Gastroesophageal sphincter (tissue), 3 donors: ENCODE results near the gene CEP55.

ENCODE experiments used
- CTCF ChIP-seq, 4 experiments: fragments of 200-600 bp in 2 of 4; fragments of 450-650 bp in 2 of 4; sonication (generic) in 1 of 4; IDR thresholded peaks; one replicate each; pipeline ENCODE4 v1.5.1; 2017 to 2019; ENCODE audit warnings: antibody characterized with exemption in 4 of 4, mild to moderate bottlenecking in 2 of 4, moderate library complexity in 2 of 4
- EP300 ChIP-seq: sonication (generic); formaldehyde crosslinking; IDR thresholded peaks from one replicate; pipeline ENCODE4 v1.6.1; 2017; ENCODE audit warnings: antibody characterized with exemption, mild to moderate bottlenecking
- POLR2A ChIP-seq, 2 donors: fragments of 450-650 bp; IDR thresholded peaks; one replicate each; pipeline ENCODE4 v1.6.1; 2017; ENCODE audit warnings: antibody characterized with exemption in 2 of 2, mild to moderate bottlenecking in 2 of 2, moderate library complexity in 1 of 2

GRCh38 chr10:93469454-93469853 is 27.0 kb upstream of the CEP55 start:
- TF ChIP-seq POLR2A (IDR thresholded peaks at IDR 0.05) (no peak), CTCF (IDR thresholded peaks at IDR 0.05) (no peak), EP300 (no peak)
